Parathyroid adenoma (tissue), 2 donors: ENCODE data around the gene TMEM132E.

Source experiments
- H2AFZ ChIP-seq: fragments of 300-600 bp; sonication (generic); one replicate; pipeline ENCODE4 v1.7.0; 2017; ENCODE audit warnings: antibody characterized with exemption, mild to moderate bottlenecking
- H3K27ac ChIP-seq: fragments of 300-600 bp; sonication (generic); one replicate; pipeline ENCODE4 v1.7.0; 2017
- H3K27me3 ChIP-seq: fragments of 300-600 bp; sonication (generic); one replicate; pipeline ENCODE4 v1.7.0; 2017; ENCODE audit warnings: low read length; ENCODE audit not compliant: control insufficient read depth, insufficient read depth
- H3K36me3 ChIP-seq: fragments of 300-600 bp; sonication (generic); one replicate; pipeline ENCODE4 v1.7.0; 2017; ENCODE audit warnings: low read length; ENCODE audit not compliant: control insufficient read depth, insufficient read depth
- H3K4me1 ChIP-seq: fragments of 300-600 bp; sonication (generic); one replicate; pipeline ENCODE4 v1.7.0; 2017; ENCODE audit warnings: control low read depth
- H3K4me2 ChIP-seq: fragments of 300-600 bp; sonication (generic); one replicate; pipeline ENCODE4 v1.7.0; 2017; ENCODE audit warnings: low read length
- H3K4me3 ChIP-seq: fragments of 300-600 bp; sonication (generic); one replicate; pipeline ENCODE4 v1.7.0; 2017; ENCODE audit warnings: low read depth, low read length
- H3K79me2 ChIP-seq: fragments of 300-600 bp; sonication (generic); one replicate; pipeline ENCODE4 v1.7.0; 2017; ENCODE audit warnings: control low read depth
- H3K9ac ChIP-seq: fragments of 300-600 bp; sonication (generic); one replicate; pipeline ENCODE4 v1.7.0; 2017; ENCODE audit warnings: mild to moderate bottlenecking
- H3K9me3 ChIP-seq: fragments of 300-600 bp; sonication (generic); one replicate; pipeline ENCODE4 v1.7.0; 2017; ENCODE audit warnings: low read length; ENCODE audit not compliant: control insufficient read depth
- CTCF ChIP-seq: fragments of 300-600 bp; sonication (generic); IDR thresholded peaks from one replicate; pipeline ENCODE4 v1.7.0; 2017; ENCODE audit warnings: antibody characterized with exemption, mild to moderate bottlenecking
- donor health status: primary hyperparathyroidism.

Gene TMEM132E

DNA sequence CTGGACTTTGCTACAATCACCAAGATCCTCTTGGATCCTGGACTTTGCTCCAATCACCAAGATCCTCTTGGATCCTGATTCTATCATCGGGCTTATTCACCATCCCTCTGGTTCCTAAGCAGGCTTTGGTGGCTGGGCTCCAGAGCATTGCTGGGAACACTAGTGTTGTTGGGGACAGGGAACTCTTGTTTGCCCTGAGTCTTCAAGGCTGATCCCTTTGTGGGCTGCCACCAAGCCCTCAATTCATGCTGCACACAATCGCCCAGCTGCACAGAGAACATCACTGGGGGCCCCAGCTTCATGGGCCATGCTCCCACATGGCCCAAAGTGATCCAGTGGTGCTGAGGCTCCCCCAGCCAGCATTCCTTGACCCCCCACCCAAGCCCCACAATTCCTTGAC lies 88.3 kb downstream of the TMEM132E start:
- Histone ChIP-seq H3K27me3 (no peaks in the 10 kb centered on the region), H3K36me3 (no peaks in the 10 kb centered on the region), H3K4me3 (no peak overlapping the region), H3K79me2 (no peaks in the 10 kb centered on the region), H3K27ac (no peak overlapping the region), H2AFZ (no peak overlapping the region), H3K9me3 (no peaks in the 10 kb centered on the region), H3K4me2 (no peak overlapping the region), H3K9ac (no peak overlapping the region), H3K4me1 (no peaks in the 10 kb centered on the region)
- no peak for TF ChIP-seq CTCF

DNA sequence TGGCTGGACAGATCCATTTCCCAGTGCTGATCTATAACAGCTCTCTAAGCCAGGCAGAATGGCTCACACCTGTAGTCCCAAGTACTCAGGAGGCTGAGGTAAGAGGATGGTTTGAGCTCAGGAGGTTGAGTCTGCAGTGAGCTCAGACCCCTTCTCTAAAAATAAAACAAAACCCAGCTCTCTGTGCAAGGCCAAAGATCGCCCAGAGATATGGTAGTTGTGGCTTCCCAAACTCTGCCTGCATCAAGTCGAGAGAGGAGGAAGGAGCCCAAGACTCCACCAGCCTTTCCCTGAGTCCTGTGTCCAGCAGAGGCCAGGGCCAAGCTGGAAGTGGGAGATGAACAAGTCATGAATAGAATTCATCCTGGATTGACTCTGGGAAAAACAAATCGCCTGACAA lies 88.8 kb downstream of the TMEM132E start:
- H2AFZ ChIP-seq: no peak overlapping the region
- no peak overlapping the region for H3K4me3 ChIP-seq
- no peaks in the 10 kb centered on the region for H3K36me3 ChIP-seq
- no peak for TF ChIP-seq CTCF
- no peak overlapping the region for H3K27ac ChIP-seq
- no peaks in the 10 kb centered on the region for H3K27me3 ChIP-seq
- no peaks in the 10 kb centered on the region for H3K4me1 ChIP-seq
- H3K9ac ChIP-seq: no peak overlapping the region
- no peak overlapping the region for H3K4me2 ChIP-seq
- H3K79me2 ChIP-seq: no peaks in the 10 kb centered on the region
- no peaks in the 10 kb centered on the region for H3K9me3 ChIP-seq

GRCh38 chr17:34669511-34669910 lies 90.1 kb downstream of the TMEM132E start:
- no peaks in the 10 kb centered on the region for H3K27me3 ChIP-seq
- no peak overlapping the region for H2AFZ ChIP-seq
- no peak overlapping the region for H3K4me3 ChIP-seq
- H3K79me2 ChIP-seq: no peaks in the 10 kb centered on the region
- no peaks in the 10 kb centered on the region for H3K9me3 ChIP-seq
- H3K27ac ChIP-seq: no peak overlapping the region
- H3K9ac ChIP-seq: no peak overlapping the region
- H3K36me3 ChIP-seq: no peaks in the 10 kb centered on the region
- no peak for TF ChIP-seq CTCF
- H3K4me2 ChIP-seq: no peak overlapping the region
- H3K4me1 ChIP-seq: peaks cover 1% of the 10 kb centered on the region

- Histone ChIP-seq H3K36me3 (no peaks in the 10 kb centered on the region), H3K9ac (no peak overlapping the region), H3K27me3 (no peaks in the 10 kb centered on the region), H3K9me3 (no peaks in the 10 kb centered on the region), H3K79me2 (no peaks in the 10 kb centered on the region), H3K4me1 (peaks cover 11% of the 10 kb centered on the region), H3K4me2 (no peak overlapping the region), H3K4me3 (no peak overlapping the region), H2AFZ (no peak overlapping the region), H3K27ac (no peak overlapping the region)
- no peak for TF ChIP-seq CTCF
Measured at GRCh38 chr17:34670618-34671017, 91.2 kb downstream of the TMEM132E start.

DNA sequence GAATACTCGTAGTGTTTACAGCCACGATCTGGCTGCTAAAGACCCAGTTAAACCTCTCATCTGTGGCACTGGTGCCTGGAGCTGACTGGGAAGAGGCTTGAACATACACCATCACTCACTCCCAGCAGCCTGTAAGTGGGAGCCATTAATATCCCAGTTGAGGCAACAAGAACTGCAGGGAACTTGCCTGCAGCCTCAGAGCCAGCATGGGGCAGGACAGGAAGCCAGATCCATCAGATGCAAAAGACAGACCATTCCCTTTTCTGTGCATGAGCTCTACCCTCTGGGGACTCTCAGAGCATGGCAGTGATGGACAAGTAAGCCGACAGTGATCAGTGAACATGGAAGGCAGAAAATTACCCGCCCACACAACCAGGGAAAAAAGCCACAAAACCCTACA lies 91.8 kb downstream of the TMEM132E start:
- no peak overlapping the region for H3K9ac ChIP-seq
- TF ChIP-seq CTCF: no peak

More for the DNA sequence above, 91.8 kb downstream of the TMEM132E start:
- Histone ChIP-seq H3K4me2 (no peak overlapping the region), H3K79me2 (no peaks in the 10 kb centered on the region), H3K4me3 (no peak overlapping the region), H3K36me3 (no peaks in the 10 kb centered on the region), H2AFZ (no peak overlapping the region), H3K27ac (no peak overlapping the region), H3K9me3 (no peaks in the 10 kb centered on the region), H3K4me1 (peaks cover 11% of the 10 kb centered on the region), H3K27me3 (no peaks in the 10 kb centered on the region)
